GM12801 (cell line): ENCODE data around the gene PLEKHF1.

Experiments used
- CTCF ChIP-seq: IDR thresholded peaks from one replicate; pipeline ENCODE4 v1.5.1; 2011; ENCODE audit warnings: control low read depth; ENCODE audit not compliant: insufficient read length; ENCODE audit errors: extremely low read depth

Gene PLEKHF1

GRCh38 chr19:29678484-29679106 lies 13.3 kb downstream of the PLEKHF1 start:
- no peak for TF ChIP-seq CTCF

- TF ChIP-seq CTCF: no peak
These were observed 14.4 kb downstream of the PLEKHF1 start for GRCh38 chr19:29679598-29680210.

GRCh38 chr19:29680447-29680846 lies 15.2 kb downstream of the PLEKHF1 start:
- TF ChIP-seq CTCF: no peak

GRCh38 chr19:29680937-29681336 lies 15.7 kb downstream of the PLEKHF1 start:
- no peak for TF ChIP-seq CTCF

- no peak for TF ChIP-seq CTCF
These were observed 16.4 kb downstream of the PLEKHF1 start for GRCh38 chr19:29681422-29682235.

- no peak for TF ChIP-seq CTCF
These were observed 17.1 kb downstream of the PLEKHF1 start for GRCh38 chr19:29682236-29682895.

GRCh38 chr19:29683009-29683408 lies 17.7 kb downstream of the PLEKHF1 start:
- no peak for TF ChIP-seq CTCF
